Neural progenitor cell (in vitro differentiated cells): ENCODE measurements around the gene RELT.

Experiments
- EZH2phosphoT487 ChIP-seq: fragments of 200-600 bp; sonication (generic); IDR thresholded peaks from 2 replicates; pipeline ENCODE4 v1.6.1; 2017; ENCODE audit warnings: antibody characterized with exemption
- TF ChIP-seq, protein P1 (sequence below): fragments of 200-600 bp; sonication (generic); IDR thresholded peaks from 2 replicates; pipeline ENCODE4 v1.5.1; 2017; ENCODE audit warnings: antibody characterized with exemption, mild to moderate bottlenecking

DNA sequence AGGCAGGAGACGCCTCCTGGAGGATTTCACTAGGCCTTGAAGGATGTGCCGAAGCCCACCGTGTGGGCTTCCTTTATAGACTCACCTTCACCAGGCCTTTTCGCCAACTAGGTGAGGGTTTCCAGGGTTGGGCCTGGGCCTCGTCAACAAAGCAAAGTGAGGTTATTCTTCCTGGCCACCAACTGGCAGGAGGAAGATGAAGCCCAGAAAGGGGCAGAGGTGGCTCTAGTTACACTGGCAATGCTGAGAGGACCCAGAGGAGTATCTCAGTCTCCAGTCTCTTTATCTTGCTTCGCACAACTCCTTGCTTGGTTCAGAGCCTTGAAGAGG lies 404 bp upstream of the RELT start:
- TF ChIP-seq, protein P1, sequence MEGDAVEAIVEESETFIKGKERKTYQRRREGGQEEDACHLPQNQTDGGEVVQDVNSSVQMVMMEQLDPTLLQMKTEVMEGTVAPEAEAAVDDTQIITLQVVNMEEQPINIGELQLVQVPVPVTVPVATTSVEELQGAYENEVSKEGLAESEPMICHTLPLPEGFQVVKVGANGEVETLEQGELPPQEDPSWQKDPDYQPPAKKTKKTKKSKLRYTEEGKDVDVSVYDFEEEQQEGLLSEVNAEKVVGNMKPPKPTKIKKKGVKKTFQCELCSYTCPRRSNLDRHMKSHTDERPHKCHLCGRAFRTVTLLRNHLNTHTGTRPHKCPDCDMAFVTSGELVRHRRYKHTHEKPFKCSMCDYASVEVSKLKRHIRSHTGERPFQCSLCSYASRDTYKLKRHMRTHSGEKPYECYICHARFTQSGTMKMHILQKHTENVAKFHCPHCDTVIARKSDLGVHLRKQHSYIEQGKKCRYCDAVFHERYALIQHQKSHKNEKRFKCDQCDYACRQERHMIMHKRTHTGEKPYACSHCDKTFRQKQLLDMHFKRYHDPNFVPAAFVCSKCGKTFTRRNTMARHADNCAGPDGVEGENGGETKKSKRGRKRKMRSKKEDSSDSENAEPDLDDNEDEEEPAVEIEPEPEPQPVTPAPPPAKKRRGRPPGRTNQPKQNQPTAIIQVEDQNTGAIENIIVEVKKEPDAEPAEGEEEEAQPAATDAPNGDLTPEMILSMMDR, result no peak
- TF ChIP-seq EZH2phosphoT487, result no peak
